H1 (cell line): ENCODE measurements around the gene VSX1. TPM values are rescaled to one million over a fixed set of nuclear protein-coding genes. Genes with fewer than 3 reads are reported as not detected.

ENCODE experiments used
- CHD7 ChIP-seq: fragments of 300-600 bp; sonication (generic); IDR thresholded peaks from 2 replicates; pipeline ENCODE4 v1.7.1; 2012; ENCODE audit warnings: low read length, moderate library complexity, mild to moderate bottlenecking, inconsistent platforms; ENCODE audit not compliant: insufficient replicate concordance
- EZH2 ChIP-seq: fragments of 200-600 bp; sonication (generic); IDR thresholded peaks from 2 replicates; pipeline ENCODE4 v1.7.1; 2012; ENCODE audit warnings: low read depth, mild to moderate bottlenecking, moderate library complexity, low read length, inconsistent platforms; ENCODE audit not compliant: severe bottlenecking
- GTF2F1 ChIP-seq: IDR thresholded peaks from 2 replicates; pipeline ENCODE4 v1.6.1; 2012; ENCODE audit warnings: low read depth, low read length, improper control_type of control experiment, borderline replicate concordance
- KDM5A ChIP-seq: fragments of 200-600 bp; IDR thresholded peaks from 2 replicates; pipeline ENCODE4 v1.7.1; 2012; ENCODE audit warnings: mild to moderate bottlenecking, low read length, inconsistent platforms, mixed read lengths
- RBBP5 ChIP-seq: IDR thresholded peaks from 2 replicates; pipeline ENCODE4 v1.7.1; 2012; ENCODE audit warnings: low read depth, mild to moderate bottlenecking, inconsistent platforms, low read length, moderate library complexity, borderline replicate concordance
- RXRA ChIP-seq: IDR thresholded peaks from 2 replicates; pipeline ENCODE4 v1.6.1; 2011; ENCODE audit warnings: low read depth, mild to moderate bottlenecking, low read length, moderate library complexity; ENCODE audit not compliant: insufficient read depth
- SAP30 ChIP-seq: fragments of 300-600 bp; sonication (generic); IDR thresholded peaks from 2 replicates; pipeline ENCODE4 v1.7.1; 2012; ENCODE audit warnings: low read length, moderate library complexity, mild to moderate bottlenecking, inconsistent platforms; ENCODE audit not compliant: insufficient read depth, insufficient replicate concordance
- polyA plus RNA-seq, 7 experiments: library from polyadenylated mRNA; depleted of rRNA in 3 of 7; stranded (reverse) in 5 of 7; unstranded in 2 of 7; fragments of >200 nt in 5 of 7; fragments of 200-250 nt in 2 of 7; gene quantifications; 1 replicate in 5 of 7; 2 replicates in 1 of 7; 4 replicates in 1 of 7; pipeline versions ENCODE4 v1.2.1 to v1.2.3, GENCODE V29; 2011 to 2013; ENCODE audit warnings: missing spikeins in 2 of 7, mixed read lengths in 2 of 7
- total RNA-seq: library from RNA; stranded (reverse); fragmentation: NEBNext Ultra II Directional; extraction: Animal tissue kit (Norgen Biotek cat#: 25700); gene quantifications from 2 replicates; pipeline ENCODE4 v1.2.1, GENCODE V29; 2021

VSX1 gene
- total and polyA plus RNA-seq, 2 of the 8 experiments (the other 6 are each of a cell fraction or from before 2014, with no cell fraction given): 0.14 TPM; not detected in 1

GRCh38 chr20:25033265-25033923, 48.5 kb downstream of the VSX1 start (continued):
- no peak for TF ChIP-seq CHD7
- TF ChIP-seq EZH2: no peak
- no peak for TF ChIP-seq KDM5A
- TF ChIP-seq GTF2F1: no peak
- TF ChIP-seq SAP30: no peak
- no peak for TF ChIP-seq RXRA
- TF ChIP-seq RBBP5: no peak
